GM19099 (cell line): ENCODE measurements around the gene POU2F3.
A peak's percentile ranks its signal among the peaks of the same experiment; 100 is the strongest.

Experiments
- POLR2A ChIP-seq: IDR thresholded peaks from 3 replicates; pipeline ENCODE4 v1.6.1; 2011; ENCODE audit warnings: low read depth; ENCODE audit not compliant: insufficient read length; ENCODE audit errors: extremely low read depth

Gene POU2F3

DNA sequence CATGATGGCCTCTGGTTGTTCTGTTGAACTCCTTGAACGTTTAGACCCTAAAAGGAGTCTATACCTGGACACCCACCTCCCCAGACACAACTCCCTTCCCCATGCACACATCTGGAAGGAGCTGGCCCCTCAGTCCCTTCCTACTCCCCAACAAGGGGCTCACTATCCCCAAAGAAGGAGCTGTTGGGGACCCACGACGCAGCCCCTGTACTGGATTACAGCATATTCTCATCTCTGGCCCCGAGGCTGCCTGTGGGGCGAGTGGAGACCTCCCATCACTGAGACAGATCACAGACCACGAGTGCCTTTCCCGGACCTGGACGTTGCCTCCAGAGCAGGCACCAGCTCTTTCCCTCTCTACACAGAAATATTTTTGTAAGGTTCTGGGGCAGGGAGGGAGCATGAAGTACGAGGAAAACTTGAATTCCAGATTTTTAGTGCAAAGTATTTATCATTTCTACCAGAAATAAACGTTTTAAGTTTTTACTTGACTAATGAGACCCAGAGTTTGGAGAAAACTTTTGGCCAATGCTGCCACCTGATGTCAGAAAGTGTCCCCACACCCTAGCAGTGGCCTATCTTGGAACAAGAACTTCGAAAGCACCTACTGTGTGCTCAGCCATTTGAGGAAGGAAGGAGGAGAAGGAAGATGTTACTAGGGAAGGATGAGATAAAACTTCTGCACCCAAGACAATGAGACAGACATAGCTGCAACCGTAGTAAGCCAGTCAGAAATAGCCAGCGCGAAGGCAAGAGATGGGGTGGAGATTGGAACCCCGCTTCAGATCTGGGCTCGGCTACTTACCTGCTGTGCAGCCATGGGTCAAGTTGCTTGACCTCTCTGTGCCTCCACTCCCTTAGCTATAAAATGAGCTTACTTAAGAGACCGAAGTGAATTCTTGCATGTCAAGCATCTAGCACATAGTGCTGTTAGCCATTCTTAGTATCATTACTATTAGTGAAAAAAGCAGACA is 10.2 kb upstream of the POU2F3 start:
- TF ChIP-seq POLR2A = no peak

DNA sequence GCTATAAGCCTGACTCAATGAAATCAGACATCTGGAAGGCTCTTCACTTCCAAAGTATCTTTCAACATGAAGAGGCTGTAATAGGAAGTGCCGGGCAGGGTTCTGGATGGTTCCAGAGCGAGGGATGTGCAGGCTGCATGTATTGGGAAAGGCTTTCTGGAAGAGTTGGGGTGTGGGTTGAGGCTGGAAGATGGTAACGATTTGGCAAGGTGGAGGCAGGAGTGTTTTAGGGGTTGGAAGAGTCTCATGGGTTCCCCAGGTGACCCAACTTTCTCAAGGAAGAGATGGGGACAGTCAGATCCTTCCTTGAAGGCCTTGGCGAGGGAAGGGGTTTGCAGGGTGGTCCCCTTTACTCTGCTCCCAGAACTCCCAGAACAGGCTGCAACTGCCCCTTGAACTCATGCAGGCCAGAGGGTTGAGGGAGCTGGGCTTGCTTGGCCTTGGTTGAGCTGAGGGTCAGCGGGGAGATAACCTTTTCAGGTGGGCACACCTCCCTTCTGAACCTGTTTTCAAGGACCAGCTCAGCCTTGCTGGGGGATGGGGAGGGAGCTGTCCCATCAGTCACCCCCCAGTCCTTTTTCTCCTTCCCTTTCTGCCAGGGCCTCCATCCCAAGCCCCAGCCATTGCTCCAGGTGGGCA is 9.4 kb upstream of the POU2F3 start:
- TF ChIP-seq POLR2A = no peak

DNA sequence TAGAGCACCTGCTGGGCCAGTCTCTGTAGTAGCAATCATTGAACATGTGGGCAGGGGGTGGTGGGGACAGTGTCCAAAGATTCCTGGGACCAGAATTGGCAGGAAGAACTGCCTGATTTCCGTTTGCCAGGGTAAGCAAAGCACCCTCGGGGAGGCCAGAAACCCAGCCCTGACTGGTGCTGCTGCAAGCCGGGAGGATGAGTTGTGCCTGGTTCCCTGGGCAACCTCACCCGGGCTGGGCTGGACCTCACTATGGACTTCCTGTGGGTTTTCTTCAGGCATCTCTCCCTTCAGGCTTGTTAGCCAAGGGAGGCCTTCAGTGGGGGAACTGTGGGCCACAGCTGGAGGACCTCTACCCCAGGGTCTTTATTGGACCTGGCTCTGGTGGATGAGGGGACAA is 8.0 kb upstream of the POU2F3 start:
- TF ChIP-seq POLR2A = no peak

DNA sequence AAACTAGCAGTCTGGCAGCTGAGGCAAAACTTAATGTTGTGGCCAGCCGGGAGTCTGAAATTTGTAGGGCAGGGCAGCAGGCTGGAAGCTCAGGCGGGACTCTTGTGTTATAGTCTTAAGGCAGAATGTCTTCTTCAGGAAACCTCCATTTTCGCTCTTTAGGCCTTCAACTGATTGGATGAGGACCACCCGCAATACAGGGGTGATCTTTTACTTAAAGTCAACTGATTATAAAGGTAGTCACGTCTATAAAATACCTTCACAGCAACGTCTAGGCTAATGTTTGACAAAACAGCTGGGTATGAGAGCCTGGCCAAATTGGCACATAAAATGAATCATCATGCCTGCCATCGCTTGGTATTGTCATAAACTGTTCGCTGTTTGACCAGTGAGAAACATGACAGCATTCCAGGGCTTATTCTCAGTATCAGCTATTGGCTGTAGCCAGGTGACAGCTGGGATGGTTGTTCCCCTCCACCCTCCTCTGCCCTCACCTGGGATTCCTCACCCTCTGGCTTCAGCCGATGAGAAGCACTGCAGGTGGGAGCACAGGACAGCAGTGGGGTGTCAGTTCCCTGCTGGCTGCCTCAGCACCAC is 6.6 kb upstream of the POU2F3 start:
- no peak for TF ChIP-seq POLR2A

DNA sequence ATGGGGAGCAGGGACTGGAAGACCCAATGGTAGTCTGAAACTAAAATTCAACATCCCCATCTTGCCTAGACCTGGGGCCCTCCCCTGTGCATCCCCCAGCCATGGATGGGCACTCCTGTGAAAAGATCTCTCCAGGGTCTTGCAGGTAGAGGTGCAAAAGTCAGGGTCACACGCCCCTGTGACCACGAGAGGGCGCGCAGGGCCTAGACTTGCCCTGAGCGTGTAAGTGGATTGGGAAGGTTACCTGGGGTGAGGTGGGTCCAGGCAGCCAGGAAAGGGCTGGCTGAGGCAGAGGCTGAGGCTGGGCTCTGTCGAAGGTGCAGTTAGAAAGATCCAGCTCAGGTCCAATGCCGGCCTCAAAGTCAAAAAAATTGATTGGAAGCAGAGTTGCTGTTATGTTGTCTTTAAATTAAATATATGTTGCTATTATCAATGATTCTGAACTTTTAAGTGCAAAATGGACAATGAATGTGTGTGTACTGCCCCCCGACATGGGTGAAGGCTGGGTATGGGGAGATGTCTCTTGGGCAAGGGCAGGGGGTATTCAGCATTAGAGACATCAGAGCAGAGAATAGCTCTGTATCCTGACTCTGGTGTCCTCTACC is 4.8 kb upstream of the POU2F3 start:
- TF ChIP-seq POLR2A = no peak

DNA sequence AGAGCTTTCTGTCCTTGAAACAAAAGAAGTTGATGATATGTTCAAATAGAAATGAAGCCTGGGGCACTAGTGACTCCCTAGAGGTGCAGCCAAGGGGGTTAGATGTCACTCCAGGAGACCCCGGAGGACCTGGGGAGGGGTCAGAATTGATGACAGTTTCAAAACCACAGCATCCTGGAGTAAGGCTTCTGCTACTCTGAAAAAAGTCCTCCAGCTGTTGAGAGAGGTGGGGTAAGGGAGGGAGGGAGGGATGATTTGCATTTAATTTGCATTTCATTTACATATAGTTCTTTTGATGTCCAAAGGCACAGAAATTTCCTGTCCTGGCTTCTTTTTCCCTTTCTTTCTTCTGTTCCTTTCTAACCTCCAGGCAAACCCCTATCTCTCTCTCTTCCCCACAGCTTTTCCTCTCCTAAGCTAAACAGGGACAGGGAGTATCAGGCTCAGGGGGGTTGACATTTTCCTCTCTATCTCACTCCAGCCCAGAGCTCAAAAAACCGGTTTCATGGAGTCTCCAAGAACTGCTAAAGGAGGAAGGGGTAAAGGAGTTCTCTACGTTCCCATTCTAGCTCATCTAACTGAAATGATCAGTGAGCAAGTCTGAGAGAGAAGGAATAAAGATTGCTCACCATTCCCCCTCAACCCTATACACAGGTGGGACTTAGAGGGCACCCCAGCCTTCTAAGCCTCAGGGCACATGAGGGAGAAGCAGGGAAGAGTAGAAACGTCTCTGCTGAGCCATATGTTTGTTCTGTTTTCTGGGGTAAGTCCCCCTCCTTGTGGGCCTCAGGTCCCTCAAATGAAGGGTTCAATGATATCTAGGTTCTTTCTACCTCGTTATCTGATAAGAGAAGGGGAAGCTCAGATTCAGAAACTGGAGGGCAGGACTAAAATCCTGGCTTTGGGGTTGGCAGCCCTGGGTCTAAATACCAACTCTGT is 3.5 kb upstream of the POU2F3 start:
- peak; percentile 31 for TF ChIP-seq POLR2A

DNA sequence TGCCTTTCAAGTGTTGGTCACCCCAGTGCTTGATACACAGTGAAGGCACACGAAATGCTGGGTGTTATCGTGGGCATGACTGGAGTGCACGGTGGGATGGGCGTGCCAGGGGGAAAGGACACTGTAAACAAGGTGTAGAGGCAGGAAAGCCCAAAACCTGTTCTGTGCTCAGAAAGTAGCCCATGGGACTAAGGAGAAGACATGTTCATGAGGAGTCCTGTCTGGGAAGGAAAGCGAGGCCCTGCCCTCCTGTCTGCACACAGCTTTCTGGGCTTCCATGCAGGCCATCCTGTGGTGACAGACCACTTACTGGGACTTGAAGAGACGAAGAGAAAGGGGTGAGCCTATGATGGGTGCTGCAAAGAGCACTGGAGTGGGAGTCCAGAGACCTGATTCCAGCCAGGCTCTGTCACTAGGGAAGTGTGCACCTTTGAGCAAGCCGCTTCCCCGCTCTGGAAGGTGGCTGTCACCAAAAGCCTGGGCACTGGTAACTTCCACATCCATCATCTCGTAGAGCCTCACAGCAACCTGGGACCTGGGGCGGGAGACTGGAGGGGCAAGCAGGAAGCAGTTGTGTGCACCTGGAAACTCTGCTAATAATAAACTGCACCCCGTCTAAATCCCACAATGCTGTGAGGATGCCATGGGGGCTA is 846 bp upstream of the POU2F3 start:
- no peak for TF ChIP-seq POLR2A

DNA sequence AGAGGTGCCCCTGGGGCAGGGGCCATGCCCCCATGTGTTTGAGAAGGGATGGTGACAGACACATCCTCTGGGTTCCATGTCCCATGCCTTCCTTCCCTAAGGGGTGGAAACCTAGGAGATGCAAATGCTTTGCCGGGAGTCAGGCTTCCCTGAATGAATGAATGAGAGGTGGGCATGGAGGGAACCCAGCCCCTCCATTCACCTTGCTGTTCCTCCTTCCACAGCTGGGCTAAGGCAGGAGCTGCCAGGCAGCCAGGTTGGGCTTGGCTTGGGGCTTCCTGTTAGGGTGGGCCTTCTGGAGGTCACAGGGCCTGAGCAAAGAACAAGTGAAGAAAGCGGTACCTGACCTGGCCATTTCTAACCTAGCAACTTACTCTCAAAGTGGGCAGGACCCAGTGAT is 926 bp downstream of the POU2F3 start:
- no peak for TF ChIP-seq POLR2A

DNA sequence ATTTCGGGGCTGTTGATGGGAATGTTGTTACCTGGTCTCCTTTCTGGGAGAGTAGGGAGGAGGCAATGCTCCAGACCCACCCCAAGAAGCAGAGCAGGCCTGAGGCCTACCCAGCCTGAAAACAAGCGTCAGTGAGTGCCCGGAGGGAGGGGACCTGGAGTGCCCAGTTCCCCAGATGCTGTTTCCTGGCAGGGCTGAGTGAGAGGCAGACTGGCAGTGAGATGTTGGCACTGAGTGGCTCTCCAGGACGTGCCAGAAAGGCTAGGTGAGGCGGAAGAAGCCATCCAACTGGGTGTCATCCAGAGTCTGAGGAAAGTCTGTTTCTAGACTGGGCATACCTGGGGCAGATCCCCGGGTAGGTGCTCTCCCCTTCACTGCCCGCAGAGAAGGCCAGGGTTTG is 1.3 kb downstream of the POU2F3 start:
- TF ChIP-seq POLR2A = no peak

DNA sequence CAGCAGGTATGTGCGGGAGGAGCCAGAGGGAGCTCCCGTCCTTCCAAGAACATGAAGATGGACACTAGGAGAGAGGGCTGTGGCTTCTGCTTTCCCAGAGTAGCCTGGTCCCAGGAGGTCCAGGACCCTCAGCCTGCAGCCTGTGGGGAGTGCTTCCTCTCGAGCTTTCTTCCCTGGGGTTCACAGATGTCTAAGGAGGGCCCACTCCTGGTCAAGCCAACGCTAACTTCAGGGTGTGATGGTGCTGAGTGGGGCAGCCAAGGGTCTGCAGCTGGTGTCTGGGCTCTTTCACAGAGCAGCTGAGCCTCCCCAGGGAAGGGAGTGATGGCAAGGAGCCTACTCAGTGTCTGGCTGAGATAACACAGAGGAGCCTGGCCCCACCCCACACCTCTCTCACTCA is 3.3 kb downstream of the POU2F3 start:
- no peak for TF ChIP-seq POLR2A

DNA sequence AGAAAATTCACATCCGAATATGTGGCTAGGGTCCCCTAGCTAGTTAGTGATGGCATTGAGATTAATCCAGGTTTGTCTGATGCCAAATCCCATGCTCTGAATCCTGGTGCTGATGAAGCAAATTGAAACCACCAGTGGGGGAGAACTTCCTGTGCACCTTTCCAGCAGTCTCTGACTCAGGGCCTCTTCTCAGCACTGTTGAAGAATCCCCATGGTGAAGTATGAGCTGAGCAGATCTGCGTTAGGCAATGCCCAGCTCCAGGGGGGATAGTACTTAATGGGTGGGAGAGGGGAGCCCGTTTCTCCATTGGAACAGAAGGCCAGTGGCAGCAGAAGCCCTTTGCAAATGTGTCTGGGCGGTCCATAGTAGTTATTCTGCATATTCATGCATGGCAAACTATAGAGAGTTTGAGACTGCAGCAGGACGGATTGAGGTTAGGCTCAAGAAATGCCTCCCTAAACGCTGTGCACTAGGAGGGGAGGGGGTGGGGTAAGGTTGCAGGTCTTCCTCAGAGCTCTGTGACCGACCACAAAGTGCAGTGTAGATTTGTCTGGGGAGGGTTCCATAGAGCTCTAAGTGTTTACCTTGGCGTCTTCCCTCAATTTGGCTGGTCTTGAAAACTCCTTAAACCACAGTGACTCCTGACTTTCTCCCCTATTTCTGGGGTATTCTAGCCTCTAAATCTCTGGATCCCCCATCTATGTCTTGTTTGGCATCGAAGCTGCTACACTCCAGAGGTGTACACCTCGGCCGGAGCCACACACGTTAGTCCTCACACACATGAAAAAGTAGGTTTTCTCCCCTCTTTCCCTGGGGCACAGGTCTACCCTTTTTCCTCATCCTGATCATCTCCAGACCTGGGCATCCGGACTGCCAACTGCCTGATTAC is 4.8 kb downstream of the POU2F3 start:
- no peak for TF ChIP-seq POLR2A

DNA sequence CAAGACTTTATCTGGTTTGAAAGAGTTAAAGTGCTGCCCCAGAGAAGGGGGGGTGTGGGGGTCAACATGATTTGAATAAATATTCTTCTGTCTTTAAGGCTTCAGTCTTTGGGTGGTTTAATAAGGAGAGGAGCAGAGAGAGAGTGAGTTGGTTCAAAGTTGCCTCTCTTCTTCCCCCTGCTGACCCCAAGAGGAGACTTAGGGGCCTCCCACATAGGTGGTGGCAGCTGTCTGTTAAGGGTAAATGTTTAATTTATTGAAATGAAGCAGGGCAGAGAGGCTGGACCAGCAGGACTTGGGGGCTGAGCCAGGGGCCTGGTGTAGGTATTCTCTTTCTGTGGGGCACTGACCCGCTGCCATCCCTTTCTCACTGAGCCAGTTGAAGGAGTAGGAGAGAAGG is 5.5 kb downstream of the POU2F3 start:
- no peak for TF ChIP-seq POLR2A
